ENCODE results near the gene ATP11B. TPM values are rescaled to one million over a fixed set of nuclear protein-coding genes. Genes with fewer than 3 reads are reported as not detected.

Gene ATP11B
- total and polyA plus RNA-seq, 2 of the 8 experiments (the other 6 are each of a cell fraction or from before 2014, with no cell fraction given): 5.1 to 26.5 TPM

DNA sequence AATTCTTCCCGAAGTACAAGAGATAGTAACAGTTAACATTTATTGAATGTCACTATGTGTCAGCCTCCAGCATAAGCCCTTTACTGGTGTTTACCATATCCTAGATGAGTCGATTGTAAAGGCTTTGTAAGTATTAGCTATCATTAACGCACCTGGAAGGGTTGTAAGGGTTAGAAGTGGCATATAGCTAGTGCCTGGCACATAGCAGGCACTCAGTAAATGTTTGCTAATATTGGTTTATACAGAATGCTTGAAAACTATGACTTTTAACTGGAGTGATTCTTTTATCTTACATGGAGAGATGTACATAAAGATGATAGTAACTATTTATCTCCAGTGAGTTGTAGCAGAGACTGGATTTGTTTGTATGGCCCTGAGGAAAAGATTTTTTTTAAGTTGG, 46.3 kb upstream of the ATP11B start:
- Histone ChIP-seq H2BK5ac (ENCODE audit: low read depth, low read length) (no peak overlapping the region), H4K8ac (ENCODE audit: extremely low read depth, insufficient read depth, low read length) (no peak overlapping the region), H3K4ac (replicated peaks; ENCODE audit: insufficient read length, low read depth, low read length) (no peak overlapping the region), H3K36me3 (ENCODE audit: control insufficient read depth in 2 of 4, insufficient read depth in 4 of 4, low read length in 3 of 4) (no peaks in the 10 kb centered on the region), H2BK20ac (ENCODE audit: low read length) (no peak overlapping the region), H2AK5ac (ENCODE audit: low read depth, low read length) (no peak overlapping the region), H3K18ac (ENCODE audit: extremely low read depth, low read length) (no peak overlapping the region), H3K56ac (replicated peaks; ENCODE audit: insufficient read length, low read depth, low read length) (no peak overlapping the region), H3K23me2 (ENCODE audit: low read depth, low read length) (no peaks in the 10 kb centered on the region), H4K20me1 (replicated peaks in 1 of 2; ENCODE audit: control insufficient read depth in 1 of 2, insufficient read depth in 2 of 2, low read length in 2 of 2) (no peaks in the 10 kb centered on the region), H4K91ac (replicated peaks; ENCODE audit: insufficient read length, low read length) (no peak overlapping the region), H3K4me1 (replicated peaks in 1 of 4; ENCODE audit: control insufficient read depth in 3 of 4, insufficient read depth in 4 of 4, low read length in 3 of 4) (no peaks in the 10 kb centered on the region), H3K79me1 (ENCODE audit: low read depth, low read length) (no peaks in the 10 kb centered on the region), H3K79me2 (ENCODE audit: control insufficient read depth in 1 of 2, insufficient read depth in 2 of 2, low read length in 2 of 2) (no peaks in the 10 kb centered on the region), H3K27me3 (replicated peaks in 1 of 4; ENCODE audit: control insufficient read depth in 3 of 4, extremely low read depth in 1 of 4, insufficient read depth in 3 of 4, low read length in 3 of 4) (no peaks in the 10 kb centered on the region), H2BK120ac (replicated peaks; ENCODE audit: low read depth, low read length) (no peak overlapping the region), H2BK12ac (ENCODE audit: low read depth, low read length) (no peak overlapping the region), H3K4me3 (ENCODE audit: extremely low read depth in 1 of 4, insufficient read depth in 2 of 4, low read depth in 3 of 4, low read length in 4 of 4) (no peak overlapping the region), H3K9me3 (ENCODE audit: insufficient read depth in 2 of 2, low read depth in 1 of 2, low read length in 1 of 2) (no peaks in the 10 kb centered on the region), H2AFZ (ENCODE audit: low read length) (no peak overlapping the region), H3K9ac (replicated peaks in 1 of 4; ENCODE audit: extremely low read depth in 1 of 4, low read depth in 3 of 4, low read length in 3 of 4) (no peak overlapping the region), H3K14ac (ENCODE audit: insufficient read length) (no peak overlapping the region), H4K5ac (ENCODE audit: insufficient read length, low read depth, low read length) (no peak overlapping the region), H2BK15ac (ENCODE audit: low read length) (no peak overlapping the region), H3K27ac (ENCODE audit: low read depth, low read length) (no peak overlapping the region), H3K4me2 (ENCODE audit: insufficient read depth in 1 of 2, low read depth in 2 of 2, low read length in 2 of 2) (no peak overlapping the region), H3K23ac (ENCODE audit: insufficient read length) (no peak overlapping the region)
- ChIA-PET POLR2A (ENCODE audit: partially characterized antibody) (no interaction called here), CTCF (ENCODE audit: partially characterized antibody) (interaction anchor here (0.7 to 1.7 kb wide), 4 partner anchors 12 to 102 kb away, joined by 3 to 7 read pairs (median 4); no protein-coding TSS in a partner anchor)
- 58% methylated on average over 3 of the region's 3 CpGs; no CpG with 5 or more reads in 1 of the 2 experiments for WGBS, 2 experiments (ENCODE audit: extremely low coverage in 1 of 2, insufficient coverage in 1 of 2, insufficient read length in 1 of 2, insufficient replicate concordance in 2 of 2, low coverage in 1 of 2, low lambda C conversion rate in 2 of 2, missing lambda C conversion rate in 1 of 2)
- DNase-seq (ENCODE audit: low read depth in 1 of 2, low spot score in 2 of 2) (no peak), FAIRE-seq (no peak)
- TF ChIP-seq KDM5A (IDR thresholded peaks at IDR 0.05; ENCODE audit: low read length) (no peak), SUZ12 (IDR thresholded peaks at IDR 0.05; ENCODE audit: low read length) (no peak), JUN (IDR thresholded peaks at IDR 0.05; ENCODE audit: low read depth, low read length) (no peak), SP1 (IDR thresholded peaks at IDR 0.05; ENCODE audit: low read depth, low read length) (no peak), CREB1 (IDR thresholded peaks at IDR 0.05) (no peak), EGR1 (IDR thresholded peaks at IDR 0.05; ENCODE audit: borderline replicate concordance, low read depth, low read length) (no peak), HDAC6 (IDR thresholded peaks at IDR 0.05; ENCODE audit: low read depth, low read length) (no peak), KDM1A (IDR thresholded peaks at IDR 0.05; ENCODE audit: borderline replicate concordance, low read length) (no peak), SAP30 (IDR thresholded peaks at IDR 0.05; ENCODE audit: insufficient read depth, insufficient replicate concordance, low read length) (no peak), ZNF274 (IDR thresholded peaks at IDR 0.05; ENCODE audit: borderline replicate concordance, extremely low read depth, low read length) (no peak), ASH2L (IDR thresholded peaks at IDR 0.05; ENCODE audit: low read length) (no peak), POU5F1 (IDR thresholded peaks at IDR 0.05; ENCODE audit: low read depth, low read length) (no peak), GABPA (IDR thresholded peaks at IDR 0.05; ENCODE audit: borderline replicate concordance, insufficient read depth, low read length) (no peak), BACH1 (IDR thresholded peaks at IDR 0.05; ENCODE audit: low read length) (no peak)
- TF ChIP-seq, protein P1, sequence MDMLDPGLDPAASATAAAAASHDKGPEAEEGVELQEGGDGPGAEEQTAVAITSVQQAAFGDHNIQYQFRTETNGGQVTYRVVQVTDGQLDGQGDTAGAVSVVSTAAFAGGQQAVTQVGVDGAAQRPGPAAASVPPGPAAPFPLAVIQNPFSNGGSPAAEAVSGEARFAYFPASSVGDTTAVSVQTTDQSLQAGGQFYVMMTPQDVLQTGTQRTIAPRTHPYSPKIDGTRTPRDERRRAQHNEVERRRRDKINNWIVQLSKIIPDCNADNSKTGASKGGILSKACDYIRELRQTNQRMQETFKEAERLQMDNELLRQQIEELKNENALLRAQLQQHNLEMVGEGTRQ (IDR thresholded peaks at IDR 0.05; ENCODE audit: low read length): no peak

Data from H1 (cell line).